Left lung (tissue), 10 donors: Measurements from ENCODE around the gene ZFX. TPM values are rescaled to one million over a fixed set of nuclear protein-coding genes. Genes with fewer than 3 reads are reported as not detected.
A peak's percentile ranks its signal among the peaks of the same experiment; 100 is the strongest.

ENCODE experiments used
- ATAC-seq: fragments of 200-7000 bp; cut with Tn5 transposase; one replicate; pipeline ENCODE4 v1.9.1; 2020; ENCODE audit warnings: moderate library complexity
- DNase-seq, 4 donors: peaks; one replicate each; pipeline ENCODE4 v3.0.0-alpha.2; 2013 to 2020
- H3K27ac ChIP-seq, 2 donors: fragments of 200-600 bp; sonication (generic) in 1 of 2; one replicate each; pipeline versions ENCODE4 v1.5.0 to v1.8.0; 2020 to 2021
- H3K27me3 ChIP-seq, 2 donors: fragments of 200-600 bp; sonication (generic) in 1 of 2; one replicate each; pipeline versions ENCODE4 v1.5.0 to v1.8.0; 2020 to 2021
- H3K36me3 ChIP-seq, 2 donors: fragments of 200-600 bp; sonication (generic) in 1 of 2; one replicate each; pipeline versions ENCODE4 v1.5.0 to v1.8.0; 2020 to 2021
- H3K4me1 ChIP-seq, 2 donors: fragments of 200-600 bp; one replicate each; pipeline ENCODE4 v1.8.0; 2021
- H3K4me3 ChIP-seq, 2 donors: fragments of 200-600 bp; sonication (generic) in 1 of 2; one replicate each; pipeline versions ENCODE4 v1.5.0 to v1.8.0; 2020 to 2021; ENCODE audit warnings: mild to moderate bottlenecking in 1 of 2
- H3K9me3 ChIP-seq, 2 donors: fragments of 200-600 bp; sonication (generic) in 1 of 2; one replicate each; pipeline versions ENCODE4 v1.5.0 to v1.8.0; 2020 to 2021
- CTCF ChIP-seq, 2 donors: fragments of 200-600 bp; sonication (generic) in 1 of 2; IDR thresholded peaks; one replicate each; pipeline versions ENCODE4 v1.5.0 to v1.8.0; 2021; ENCODE audit warnings: antibody characterized with exemption in 2 of 2
- intact Hi-C, 2 donors: fragments of 100-400 bp; cut with DNase I; formaldehyde crosslinking; loops; one replicate each; pipeline versions ENCODE4 v1.11.2 to v1.14.2; 2022
- polyA plus RNA-seq, 6 donors: library from polyadenylated mRNA; unstranded; fragments of 120-200 nt; gene quantifications; one replicate each; pipeline ENCODE4 v1.2.1, GENCODE V29; 2013; ENCODE audit not compliant: insufficient read length in 6 of 6
- total RNA-seq, 2 donors: library from RNA; stranded (reverse); fragmentation: NEBNext Ultra II Directional; extraction: Animal tissue kit (Norgen Biotek cat#: 25700); gene quantifications; one replicate each; pipeline ENCODE4 v1.2.1, GENCODE V29; 2021
- donor health status: DM: no; HTN: yes; CAD: no.
- donor health status: DM: no; HTN: no; CAD: no.

The ZFX gene
- total and polyA plus RNA-seq, 8 donors = 29.4 to 50.7 (median 42.5) TPM

- DNase-seq (no peak), ATAC-seq (no peak)
- intact Hi-C loops = loop anchor here in 1 of 2 donors (10.0 kb wide), 1 partner anchor 163 kb away; no protein-coding TSS in a partner anchor
- Histone ChIP-seq H3K9me3 (no peaks in the 10 kb centered on the region), H3K27me3 (peaks cover 0 to 8% of the 10 kb centered on the region in 2 donors), H3K36me3 (no peaks in the 10 kb centered on the region), H3K27ac (no peak overlapping the region), H3K4me3 (no peak overlapping the region), H3K4me1 (no peaks in the 10 kb centered on the region)
- TF ChIP-seq CTCF (IDR thresholded peaks at IDR 0.05) = no peak
Measured at GRCh38 chrX:24248042-24248441, 98.5 kb downstream of the ZFX start.

DNA sequence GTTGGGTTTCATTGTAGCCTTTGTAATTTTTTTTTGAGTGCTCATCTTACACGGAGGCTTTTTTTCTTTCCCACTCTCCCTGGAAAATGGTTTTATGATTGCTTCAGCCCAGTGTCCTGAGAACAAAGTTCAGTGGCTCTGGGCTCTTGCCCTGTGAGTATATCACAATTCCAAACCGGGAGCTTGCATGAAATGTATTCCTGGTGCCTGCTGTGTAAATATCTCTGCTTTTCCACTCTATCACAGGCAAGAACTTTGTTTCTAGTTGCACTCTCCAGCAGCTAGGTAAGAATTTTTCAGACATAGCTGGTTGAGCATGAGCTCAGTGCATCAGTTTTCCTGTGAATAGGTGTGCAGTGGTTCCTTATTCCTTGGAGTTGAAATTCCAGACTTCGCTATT is 103.5 kb downstream of the ZFX start:
- H3K27ac ChIP-seq = no peak overlapping the region
- intact Hi-C loops = no loop called here
- ATAC-seq = no peak
- H3K4me1 ChIP-seq = no peaks in the 10 kb centered on the region
- no peak overlapping the region for H3K4me3 ChIP-seq
- no peak for TF ChIP-seq CTCF (IDR thresholded peaks at IDR 0.05)
- peaks cover 0 to 7% of the 10 kb centered on the region in 2 donors for H3K27me3 ChIP-seq
- no peaks in the 10 kb centered on the region for H3K36me3 ChIP-seq
- no peaks in the 10 kb centered on the region for H3K9me3 ChIP-seq
- no peak for DNase-seq

DNA sequence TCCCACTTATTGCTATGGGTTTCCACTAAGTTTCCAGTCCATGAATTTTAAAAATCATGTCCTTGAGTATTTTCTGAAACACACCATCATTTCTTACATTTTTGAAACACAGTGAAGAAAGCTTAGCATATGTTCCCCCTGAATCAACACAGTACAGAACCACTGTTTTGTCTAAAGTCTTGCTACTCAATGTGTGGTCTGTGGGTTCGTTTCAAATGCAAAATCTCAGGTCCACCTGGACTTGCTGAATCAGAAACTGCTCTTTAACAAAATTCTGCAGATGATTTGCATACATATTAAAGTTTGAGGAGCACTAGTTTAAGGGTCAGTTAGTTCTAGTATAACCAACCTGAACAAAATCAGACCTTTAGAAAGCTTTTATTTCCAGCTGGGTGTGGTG is 103.9 kb downstream of the ZFX start:
- H3K27ac ChIP-seq = no peak overlapping the region
- intact Hi-C loops = no loop called here
- TF ChIP-seq CTCF (IDR thresholded peaks at IDR 0.05) = no peak
- H3K4me3 ChIP-seq = no peak overlapping the region
- H3K9me3 ChIP-seq = no peaks in the 10 kb centered on the region
- no peaks in the 10 kb centered on the region for H3K36me3 ChIP-seq
- ATAC-seq = no peak
- peaks cover 0 to 7% of the 10 kb centered on the region in 2 donors for H3K27me3 ChIP-seq
- no peak for DNase-seq
- H3K4me1 ChIP-seq = no peaks in the 10 kb centered on the region

DNA sequence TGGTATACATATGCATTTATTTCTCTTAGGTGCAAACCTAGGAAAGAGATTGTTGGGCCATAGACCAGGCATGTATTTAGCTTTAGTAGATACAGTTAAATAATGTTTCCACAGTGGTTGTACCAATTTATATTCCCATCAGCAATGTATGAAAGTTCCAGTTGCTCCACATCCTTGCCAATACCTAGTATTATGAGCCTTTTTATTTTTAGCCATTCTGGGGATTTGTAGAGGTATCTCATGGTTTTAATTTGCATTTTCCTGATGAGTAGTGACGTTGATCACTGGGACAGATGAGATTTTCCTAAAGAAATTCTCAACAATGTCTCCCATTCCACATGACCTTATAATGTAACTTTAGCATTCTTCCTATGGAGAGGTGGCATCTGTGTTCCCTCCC is 107.5 kb downstream of the ZFX start:
- no peak for TF ChIP-seq CTCF (IDR thresholded peaks at IDR 0.05)
- Histone ChIP-seq H3K4me3 (no peak overlapping the region), H3K27ac (no peak overlapping the region), H3K36me3 (no peaks in the 10 kb centered on the region), H3K9me3 (no peaks in the 10 kb centered on the region), H3K4me1 (no peaks in the 10 kb centered on the region), H3K27me3 (peaks cover 0 to 3% of the 10 kb centered on the region in 2 donors)
- ATAC-seq (no peak), DNase-seq (no peak)
- intact Hi-C loops = no loop called here

DNA sequence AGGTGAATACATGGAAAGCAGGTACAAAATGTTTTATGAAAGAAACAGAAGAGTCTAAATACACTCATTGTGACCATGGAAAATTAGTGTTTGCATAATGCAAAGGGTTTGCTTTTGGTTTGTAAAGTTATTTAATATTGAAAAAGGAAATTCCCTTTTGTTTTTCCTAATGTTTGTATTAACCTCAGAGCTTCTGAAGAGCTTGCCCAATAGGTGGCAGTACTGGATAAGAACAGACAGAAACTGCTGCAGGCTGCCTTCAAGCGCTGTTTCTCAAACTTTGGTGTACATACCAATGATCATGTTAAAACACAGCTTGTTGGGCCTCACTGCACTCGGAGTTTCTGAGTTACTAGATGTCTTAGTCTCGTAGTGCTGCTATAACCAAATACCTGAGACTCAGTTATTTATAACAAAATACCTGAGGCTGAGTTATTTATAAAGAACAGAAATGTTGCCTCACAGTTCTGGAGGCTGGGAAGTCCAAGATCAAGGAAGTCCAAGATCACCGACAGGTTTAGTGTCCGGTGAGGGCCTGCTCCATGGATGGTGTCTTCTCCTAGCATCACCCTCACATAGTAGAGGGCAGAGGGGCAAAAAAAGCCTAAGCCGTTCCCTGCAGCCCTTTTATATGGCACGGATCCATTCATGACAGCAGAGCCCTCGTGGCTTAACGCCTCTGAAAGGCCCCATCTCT is 110.2 kb downstream of the ZFX start:
- TF ChIP-seq CTCF (IDR thresholded peaks at IDR 0.05) = peak in 1 of 2 donors; percentile 51
- ATAC-seq (peak; percentile 78), DNase-seq (peak in 1 of 4 donors; percentile 68)
- Histone ChIP-seq H3K9me3 (no peaks in the 10 kb centered on the region), H3K4me3 (no peak overlapping the region), H3K36me3 (no peaks in the 10 kb centered on the region), H3K27me3 (peaks cover 0 to 3% of the 10 kb centered on the region in 2 donors), H3K4me1 (no peaks in the 10 kb centered on the region), H3K27ac (no peak overlapping the region)
- intact Hi-C loops = no loop called here
